Mesodermal cell (in vitro differentiated cells): ENCODE measurements around the gene DENND2C.

Experiments
- H3K27ac ChIP-seq: 2 replicates; pipeline ENCODE4 v1.7.0; 2013; ENCODE audit warnings: mild to moderate bottlenecking, low read depth, low read length, moderate library complexity; ENCODE audit not compliant: severe bottlenecking
- H3K36me3 ChIP-seq: 2 replicates; pipeline ENCODE4 v1.7.1; 2013; ENCODE audit warnings: mild to moderate bottlenecking, low read length, moderate library complexity; ENCODE audit not compliant: control insufficient read depth, insufficient read depth
- H3K4me1 ChIP-seq: one replicate; pipeline ENCODE4 v1.7.1; 2013; ENCODE audit warnings: mild to moderate bottlenecking, low read length; ENCODE audit not compliant: insufficient read depth, control insufficient read depth, poor library complexity, severe bottlenecking
- H3K4me3 ChIP-seq: 2 replicates; pipeline ENCODE4 v1.7.0; 2013; ENCODE audit warnings: low read length, control low read depth, mild to moderate bottlenecking; ENCODE audit not compliant: insufficient read depth, poor library complexity, severe bottlenecking; ENCODE audit errors: extremely low read depth
- H3K9me3 ChIP-seq: 2 replicates; pipeline ENCODE4 v1.7.1; 2013; ENCODE audit warnings: mild to moderate bottlenecking, low read length, moderate library complexity; ENCODE audit not compliant: control insufficient read depth
- WGBS, 2 experiments: methylation state at CpG; one replicate each; pipeline ENCODE4 v1.1.5; 2013; ENCODE audit warnings: missing lambda C conversion rate in 2 of 2; ENCODE audit not compliant: insufficient coverage in 2 of 2; 5-methylcytosine and 5-hydroxymethylcytosine counted together

The DENND2C gene

DNA sequence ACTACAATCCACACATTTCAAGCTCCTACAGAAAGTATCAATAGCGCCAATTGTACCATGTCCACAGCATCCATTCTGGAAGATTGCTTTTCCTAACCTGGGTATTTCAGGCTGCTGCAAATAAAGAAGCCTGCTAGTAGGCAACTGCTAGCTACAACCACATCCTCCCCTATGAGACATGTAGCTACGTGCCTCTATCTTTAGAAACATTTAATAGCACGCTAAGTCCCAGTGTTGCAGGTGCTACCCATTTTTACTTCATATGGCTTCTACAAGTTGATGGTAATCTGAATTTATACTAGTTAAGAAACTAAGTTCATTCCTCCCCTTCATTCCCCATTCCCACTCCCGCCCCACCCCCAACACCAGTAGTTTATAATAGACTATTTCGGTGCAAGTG lies 32.9 kb upstream of the DENND2C start:
- Histone ChIP-seq H3K9me3 (no peaks in the 10 kb centered on the region), H3K4me1 (no peaks in the 10 kb centered on the region), H3K4me3 (no peak overlapping the region), H3K27ac (no peak overlapping the region), H3K36me3 (peaks cover 26% of the 10 kb centered on the region)
- WGBS, 2 experiments: 100% methylated on average over 2 of the region's 5 CpGs; no CpG with 5 or more reads in 1 of the 2 experiments

GRCh38 chr1:114701931-114702330 lies 32.1 kb upstream of the DENND2C start:
- Histone ChIP-seq H3K36me3 (peaks cover 18% of the 10 kb centered on the region), H3K4me1 (no peaks in the 10 kb centered on the region), H3K27ac (no peak overlapping the region), H3K9me3 (no peaks in the 10 kb centered on the region), H3K4me3 (no peak overlapping the region)
- no CpG with 5 or more reads among the region's 2 CpGs for WGBS, 2 experiments

DNA sequence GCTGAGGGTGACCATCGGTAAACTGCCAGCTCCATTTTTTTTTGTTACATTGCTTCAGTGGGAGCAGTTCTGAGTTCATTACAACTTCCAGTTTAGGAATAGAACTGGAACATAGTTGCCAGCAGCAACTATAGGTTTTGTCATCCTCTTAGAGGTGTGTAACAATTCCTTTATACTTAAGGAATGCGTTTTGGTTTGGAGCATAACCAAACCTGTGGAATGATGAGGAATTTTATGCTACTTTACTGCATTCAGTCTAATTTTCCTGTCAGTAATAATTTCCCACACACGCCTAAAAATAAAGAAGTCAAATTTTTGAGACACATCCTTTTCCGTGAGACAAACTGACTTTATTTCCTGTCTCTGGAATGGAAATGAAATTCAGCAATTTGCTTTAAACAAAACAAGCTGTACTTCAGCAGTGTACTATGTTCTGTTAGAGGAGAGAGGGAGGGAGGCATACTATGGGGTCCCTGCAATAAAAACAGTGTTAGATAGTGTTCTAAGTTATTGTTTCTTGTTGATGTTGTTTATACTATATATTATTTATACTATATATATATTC lies 30.3 kb upstream of the DENND2C start:
- 80% methylated on average over 1 to 2 of the region's 4 CpGs for WGBS, 2 experiments
- no peaks in the 10 kb centered on the region for H3K4me1 ChIP-seq
- H3K36me3 ChIP-seq: peaks cover 2% of the 10 kb centered on the region
- H3K9me3 ChIP-seq: no peaks in the 10 kb centered on the region
- no peak overlapping the region for H3K4me3 ChIP-seq
- H3K27ac ChIP-seq: no peak overlapping the region

GRCh38 chr1:114696810-114697209 lies 27.0 kb upstream of the DENND2C start:
- H3K9me3 ChIP-seq: no peaks in the 10 kb centered on the region
- H3K27ac ChIP-seq: no peak overlapping the region
- no peaks in the 10 kb centered on the region for H3K4me1 ChIP-seq
- no peak overlapping the region for H3K4me3 ChIP-seq
- no peaks in the 10 kb centered on the region for H3K36me3 ChIP-seq

DNA sequence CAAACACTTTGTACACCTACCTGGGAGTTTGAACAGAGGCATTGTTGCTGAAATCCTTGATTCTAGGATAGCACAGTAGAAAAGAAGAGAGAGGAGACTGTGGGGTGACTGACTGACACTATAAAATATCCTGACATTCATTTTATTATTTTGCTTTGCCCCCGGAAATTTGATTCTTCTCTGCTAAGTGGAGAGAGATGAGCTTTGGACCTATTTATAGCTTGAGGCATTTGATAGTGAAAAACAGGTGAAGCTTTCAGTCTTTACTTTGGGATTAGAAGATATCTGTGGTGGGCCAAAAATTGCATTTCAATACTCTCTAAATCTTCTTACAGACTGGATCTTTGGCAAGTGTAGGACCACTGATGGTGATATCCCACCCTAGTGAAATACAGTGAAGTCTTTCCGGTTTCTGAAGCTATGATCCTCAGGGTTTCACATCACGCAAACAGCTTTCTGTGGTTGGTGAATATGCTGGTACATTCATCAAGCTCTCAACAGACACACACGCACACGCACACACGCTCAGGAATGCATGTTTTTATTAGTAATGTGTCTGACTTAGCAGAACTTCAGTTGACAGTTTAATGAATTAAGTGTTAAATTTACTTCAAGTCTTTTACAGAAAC lies 25.7 kb upstream of the DENND2C start, which contains the start of gene AMPD1:
Gene AMPD1, minus strand, starts transcription at position 117 of the 629 bp plus-strand sequence. Its CDS starts 75 bp downstream, at position 42.
- H3K27ac ChIP-seq: no peak within 1 kb of the TSS
- H3K9me3 ChIP-seq: no peaks in the 10 kb centered on the region
- WGBS, 2 experiments: 100% methylated on average over 2 of the region's 6 CpGs; no CpG with 5 or more reads in 1 of the 2 experiments
- H3K36me3 ChIP-seq: no peaks in the 10 kb centered on the region
- H3K4me3 ChIP-seq: no peak within 1 kb of the TSS
- H3K4me1 ChIP-seq: no peaks in the 10 kb centered on the region

DNA sequence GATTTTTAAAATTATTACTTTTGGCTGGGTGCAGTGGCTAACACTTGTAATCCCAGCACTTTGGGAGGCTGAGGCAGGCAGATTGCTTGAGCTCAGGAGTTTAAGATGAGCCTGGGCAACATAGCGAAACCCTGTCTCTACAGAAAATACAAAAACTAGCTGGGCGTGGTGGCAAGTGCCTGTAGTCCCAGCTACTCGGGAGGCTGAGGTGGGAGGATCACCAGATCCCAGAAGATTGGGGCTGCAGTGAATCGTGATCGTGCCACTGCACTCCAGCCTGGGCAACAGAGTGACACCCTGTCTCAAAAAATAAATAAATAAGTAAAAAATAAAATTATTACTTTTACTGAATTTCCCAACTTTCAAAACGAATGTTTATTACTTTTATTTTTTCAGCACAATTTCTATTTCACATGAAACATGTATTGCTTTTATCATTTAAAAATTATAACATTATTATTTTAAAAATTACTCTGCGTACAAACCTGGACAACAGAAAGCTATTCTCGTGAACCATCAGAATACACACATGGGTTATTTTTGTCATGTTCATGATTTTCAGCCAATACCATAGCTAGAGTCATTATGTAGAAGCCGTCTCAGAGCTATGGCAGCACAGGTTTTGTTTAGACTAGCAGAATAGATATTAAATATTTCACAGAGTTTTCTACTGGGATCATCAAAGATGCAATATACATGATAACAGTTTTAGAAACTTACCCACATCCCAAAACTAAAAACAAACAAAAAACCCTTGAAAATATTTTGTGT lies 24.9 kb upstream of the DENND2C start:
- no peak overlapping the region for H3K27ac ChIP-seq
- 91 to 100% methylated on average over 1 to 5 of the region's 9 CpGs for WGBS, 2 experiments
- H3K36me3 ChIP-seq: no peaks in the 10 kb centered on the region
- no peak overlapping the region for H3K4me3 ChIP-seq
- H3K9me3 ChIP-seq: no peaks in the 10 kb centered on the region
- H3K4me1 ChIP-seq: no peaks in the 10 kb centered on the region

DNA sequence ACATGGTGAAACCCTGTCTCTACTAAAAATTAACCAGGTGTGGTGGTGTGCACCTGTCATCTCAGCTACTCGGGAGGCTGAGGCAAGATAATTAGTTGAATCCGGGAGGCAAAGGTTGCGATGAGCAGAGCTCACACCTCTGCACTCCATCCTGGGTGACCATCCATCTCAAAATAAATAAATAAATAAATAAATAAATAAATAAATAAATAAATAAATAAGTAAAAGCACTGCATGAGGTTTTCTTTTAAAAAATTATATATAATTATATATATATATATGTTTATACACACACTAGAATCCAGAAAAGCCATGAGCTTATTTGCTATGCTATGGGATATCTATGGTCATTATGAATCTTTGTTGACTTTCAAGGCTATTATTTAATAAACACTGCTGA lies 23.1 kb upstream of the DENND2C start:
- H3K36me3 ChIP-seq: no peaks in the 10 kb centered on the region
- no peaks in the 10 kb centered on the region for H3K9me3 ChIP-seq
- H3K4me3 ChIP-seq: no peak overlapping the region
- no peak overlapping the region for H3K27ac ChIP-seq
- no peaks in the 10 kb centered on the region for H3K4me1 ChIP-seq
- WGBS, 2 experiments: no CpG with 5 or more reads among the region's 3 CpGs

GRCh38 chr1:114691061-114691460 lies 21.2 kb upstream of the DENND2C start:
- H3K4me3 ChIP-seq: no peak overlapping the region
- H3K36me3 ChIP-seq: no peaks in the 10 kb centered on the region
- H3K9me3 ChIP-seq: no peaks in the 10 kb centered on the region
- no peaks in the 10 kb centered on the region for H3K4me1 ChIP-seq
- 100% methylated on average over 1 of the region's 2 CpGs; no CpG with 5 or more reads in 1 of the 2 experiments for WGBS, 2 experiments
- no peak overlapping the region for H3K27ac ChIP-seq

DNA sequence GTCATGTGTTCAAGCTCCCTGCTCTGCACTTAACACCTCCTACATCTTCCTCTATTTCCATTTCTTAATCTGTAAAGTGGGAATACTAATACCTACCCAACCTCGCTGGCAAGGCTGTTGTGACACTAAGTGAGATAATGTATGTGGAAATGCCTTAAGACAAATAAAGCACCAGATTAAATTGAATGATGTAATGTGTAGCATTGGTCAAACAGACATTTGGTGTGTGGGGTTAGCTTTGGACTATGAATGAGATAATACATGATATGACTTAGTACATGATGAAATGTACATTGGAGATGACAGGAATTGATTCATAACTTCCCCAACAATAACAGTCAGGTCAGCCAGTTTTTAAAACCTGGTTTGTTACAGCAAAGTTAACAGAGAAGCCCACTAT lies 20.3 kb upstream of the DENND2C start:
- Histone ChIP-seq H3K4me1 (no peaks in the 10 kb centered on the region), H3K4me3 (no peak overlapping the region), H3K9me3 (no peaks in the 10 kb centered on the region), H3K36me3 (no peaks in the 10 kb centered on the region), H3K27ac (no peak overlapping the region)
- no CpG with 5 or more reads among the region's 1 CpG for WGBS, 2 experiments

DNA sequence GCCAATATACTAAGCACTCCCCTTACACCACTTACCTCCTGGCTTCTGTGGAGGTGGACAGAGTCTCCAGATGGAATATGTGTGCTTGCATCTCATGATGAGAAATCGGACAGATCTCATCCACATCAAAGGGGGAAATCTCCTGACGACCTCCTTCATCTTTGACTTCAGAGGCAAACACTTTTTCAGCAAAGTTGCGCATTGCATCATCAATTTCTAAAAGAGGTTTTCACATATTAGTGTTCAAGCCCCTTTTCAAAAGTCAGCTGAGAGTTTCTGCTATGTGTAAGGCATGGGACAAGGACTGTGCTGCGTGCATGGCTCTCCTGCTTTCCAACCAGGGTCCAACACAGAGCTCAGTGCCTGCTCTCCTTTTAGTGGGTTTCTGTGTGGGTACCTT lies 18.7 kb upstream of the DENND2C start:
- no peaks in the 10 kb centered on the region for H3K9me3 ChIP-seq
- H3K36me3 ChIP-seq: no peaks in the 10 kb centered on the region
- H3K4me1 ChIP-seq: no peaks in the 10 kb centered on the region
- WGBS, 2 experiments: 74 to 88% methylated on average over 2 to 3 of the region's 4 CpGs
- H3K4me3 ChIP-seq: no peak overlapping the region
- H3K27ac ChIP-seq: no peak overlapping the region

DNA sequence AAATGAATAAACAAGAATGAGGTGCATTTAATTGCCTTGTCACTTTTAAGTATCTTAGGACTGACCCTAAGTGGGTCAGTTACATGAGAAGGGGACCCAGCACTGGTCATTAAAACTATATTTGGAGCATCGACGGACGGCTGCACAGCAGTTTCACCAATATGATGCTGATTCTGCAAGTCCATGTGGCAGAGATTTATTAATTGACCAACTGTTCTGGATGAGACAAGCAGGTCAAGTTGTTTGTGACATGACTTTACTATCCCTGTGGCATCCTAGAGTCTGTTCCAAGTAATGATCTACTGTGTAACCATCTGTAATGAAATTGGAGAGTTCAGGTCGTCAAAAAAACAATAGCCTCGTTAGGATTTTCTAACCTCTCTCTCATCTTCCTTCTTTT lies 16.0 kb upstream of the DENND2C start:
- no peak overlapping the region for H3K27ac ChIP-seq
- H3K4me3 ChIP-seq: no peak overlapping the region
- WGBS, 2 experiments: 80 to 92% methylated on average over 3 to 5 of the region's 5 CpGs
- no peaks in the 10 kb centered on the region for H3K4me1 ChIP-seq
- H3K9me3 ChIP-seq: no peaks in the 10 kb centered on the region
- no peaks in the 10 kb centered on the region for H3K36me3 ChIP-seq
